ENCODE data around the gene TMEM43. TPM values are rescaled to one million over a fixed set of nuclear protein-coding genes. Genes with fewer than 3 reads are reported as not detected.

The TMEM43 gene
- total RNA-seq, 2 experiments from 2014 or later: 43.6 to 46.0 TPM

DNA sequence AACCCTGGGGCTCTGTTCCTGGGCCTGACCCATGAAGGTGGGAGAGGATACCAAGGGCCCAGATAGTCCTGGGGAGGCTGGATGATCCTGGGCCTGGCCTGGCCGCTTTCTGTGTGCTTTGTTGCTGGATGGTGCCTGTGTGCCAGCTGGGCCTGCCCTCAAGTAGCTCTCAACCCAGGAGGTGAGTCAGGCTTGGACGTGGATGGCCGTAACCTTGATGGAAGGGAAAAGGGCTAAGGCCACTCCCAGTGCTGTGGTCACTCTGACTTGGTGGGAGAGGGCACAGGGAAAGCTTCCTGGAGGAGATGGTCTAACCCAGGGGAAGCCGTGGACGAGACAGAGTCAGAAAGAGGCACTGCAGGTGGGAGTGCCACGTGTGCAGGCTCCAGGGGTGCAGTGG lies 9.4 kb downstream of the TMEM43 start:
- Mint-ChIP-seq H3K36me3 (ENCODE audit: low read depth) (peaks cover 65% of the 10 kb centered on the region), H3K27ac (no peak overlapping the region), H3K4me3 (no peak overlapping the region), H3K9me3 (no peaks in the 10 kb centered on the region), H3K27me3 (no peaks in the 10 kb centered on the region), H3K4me1 (peaks cover 2% of the 10 kb centered on the region)
- no peak for DNase-seq
- CTCF ChIA-PET: no interaction called here
- POLR2A ChIA-PET: interaction anchor here (1.3 to 2.2 kb wide), 2 partner anchors 9 to 10 kb away, joined by 3 to 16 read pairs; partner anchors contain the start of genes CHCHD4 and TMEM43

DNA sequence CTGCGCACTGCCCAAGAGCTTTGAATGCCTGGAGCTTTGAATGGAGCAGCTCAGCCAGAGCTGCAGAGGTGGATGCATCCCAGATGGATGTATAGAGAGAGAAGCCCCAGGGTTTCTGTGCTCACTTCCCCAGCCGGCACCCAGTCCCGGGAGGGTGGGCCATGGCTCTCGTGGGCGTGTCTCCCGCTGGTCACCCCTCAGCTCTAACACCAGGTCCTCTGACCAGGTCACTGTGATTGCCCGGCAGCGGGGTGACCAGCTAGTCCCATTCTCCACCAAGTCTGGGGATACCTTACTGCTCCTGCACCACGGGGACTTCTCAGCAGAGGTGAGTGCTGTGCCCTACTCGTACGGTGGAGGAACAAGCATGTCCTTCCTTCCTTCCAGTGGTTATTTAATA lies 10.7 kb downstream of the TMEM43 start:
- Mint-ChIP-seq H3K4me3 (no peak overlapping the region), H3K27ac (no peak overlapping the region), H3K36me3 (ENCODE audit: low read depth) (peaks cover 65% of the 10 kb centered on the region), H3K27me3 (no peaks in the 10 kb centered on the region), H3K9me3 (no peaks in the 10 kb centered on the region), H3K4me1 (no peaks in the 10 kb centered on the region)
- DNase-seq: no peak
- POLR2A ChIA-PET: interaction anchor here (0.9 to 2.2 kb wide), 2 partner anchors 11 to 40 kb away, joined by 3 to 16 read pairs; partner anchors contain the start of genes CHCHD4 and TMEM43
- CTCF ChIA-PET: no interaction called here

DNA sequence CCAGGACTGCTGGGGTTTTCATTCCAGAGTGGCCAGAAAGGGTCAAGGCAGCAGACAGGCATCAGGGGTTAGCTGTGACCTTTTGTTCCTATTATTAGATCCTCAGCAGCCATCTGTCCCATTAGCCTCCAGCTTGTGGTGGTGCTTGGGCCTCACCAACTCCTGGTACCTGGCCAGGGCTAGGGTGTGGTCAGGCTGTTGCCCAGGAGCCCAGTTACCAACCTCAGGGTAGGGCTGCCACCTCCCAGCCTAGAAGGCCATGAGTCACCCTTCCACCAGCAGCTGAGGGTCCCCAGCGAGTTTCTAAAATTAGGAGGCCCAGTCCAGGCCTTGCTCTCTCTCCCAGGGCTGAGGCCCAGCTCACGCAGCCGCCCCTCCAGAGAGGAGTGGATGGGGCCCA lies 12.2 kb downstream of the TMEM43 start:
- Mint-ChIP-seq H3K9me3 (no peaks in the 10 kb centered on the region), H3K4me1 (peaks cover 5% of the 10 kb centered on the region), H3K27me3 (no peaks in the 10 kb centered on the region), H3K4me3 (no peak overlapping the region), H3K27ac (no peak overlapping the region), H3K36me3 (ENCODE audit: low read depth) (peaks cover 64% of the 10 kb centered on the region)
- ChIA-PET CTCF (no interaction called here), POLR2A (interaction anchor here (9.4 to 11.0 kb wide), 2 partner anchors 11 to 42 kb away, joined by 73 to 133 read pairs; partner anchors contain the start of genes CHCHD4, LSM3, TMEM43 and XPC)
- no peak for DNase-seq

GRCh38 chr3:14137445-14137844 lies 12.6 kb downstream of the TMEM43 start:
- H3K9me3 Mint-ChIP-seq: no peaks in the 10 kb centered on the region
- peaks cover 9% of the 10 kb centered on the region for H3K4me1 Mint-ChIP-seq
- no peak for DNase-seq
- H3K4me3 Mint-ChIP-seq: no peak overlapping the region
- CTCF ChIA-PET: no interaction called here
- no peak overlapping the region for H3K27ac Mint-ChIP-seq
- POLR2A ChIA-PET: interaction anchor here (9.4 to 11.0 kb wide), 2 partner anchors 12 to 41 kb away, joined by 73 to 133 read pairs; partner anchors contain the start of genes CHCHD4, LSM3, TMEM43 and XPC
- H3K27me3 Mint-ChIP-seq: no peaks in the 10 kb centered on the region
- peaks cover 63% of the 10 kb centered on the region for H3K36me3 Mint-ChIP-seq (ENCODE audit: low read depth)

GRCh38 chr3:14138109-14138877 lies 13.4 kb downstream of the TMEM43 start:
- H3K4me1 Mint-ChIP-seq: peaks cover 18% of the 10 kb centered on the region
- no peaks in the 10 kb centered on the region for H3K27me3 Mint-ChIP-seq
- no peak overlapping the region for H3K27ac Mint-ChIP-seq
- H3K9me3 Mint-ChIP-seq: no peaks in the 10 kb centered on the region
- DNase-seq: no peak
- H3K4me3 Mint-ChIP-seq: no peak overlapping the region
- CTCF ChIA-PET: no interaction called here
- peaks cover 62% of the 10 kb centered on the region for H3K36me3 Mint-ChIP-seq (ENCODE audit: low read depth)
- POLR2A ChIA-PET: interaction anchor here (9.4 to 11.0 kb wide), 2 partner anchors 13 to 40 kb away, joined by 73 to 133 read pairs; partner anchors contain the start of genes CHCHD4, LSM3, TMEM43 and XPC

- CTCF ChIA-PET: no interaction called here
- no peaks in the 10 kb centered on the region for H3K27me3 Mint-ChIP-seq
- H3K4me1 Mint-ChIP-seq: peaks cover 25% of the 10 kb centered on the region
- POLR2A ChIA-PET: interaction anchor here (9.4 to 11.0 kb wide), 2 partner anchors 14 to 40 kb away, joined by 73 to 133 read pairs; partner anchors contain the start of genes CHCHD4, LSM3, TMEM43 and XPC
- no peaks in the 10 kb centered on the region for H3K9me3 Mint-ChIP-seq
- H3K4me3 Mint-ChIP-seq: no peak overlapping the region
- no peak for DNase-seq
- no peak overlapping the region for H3K27ac Mint-ChIP-seq
- H3K36me3 Mint-ChIP-seq (ENCODE audit: low read depth): peaks cover 55% of the 10 kb centered on the region
Observed at GRCh38 chr3:14138878-14139655, 14.2 kb downstream of the TMEM43 start.

DNA sequence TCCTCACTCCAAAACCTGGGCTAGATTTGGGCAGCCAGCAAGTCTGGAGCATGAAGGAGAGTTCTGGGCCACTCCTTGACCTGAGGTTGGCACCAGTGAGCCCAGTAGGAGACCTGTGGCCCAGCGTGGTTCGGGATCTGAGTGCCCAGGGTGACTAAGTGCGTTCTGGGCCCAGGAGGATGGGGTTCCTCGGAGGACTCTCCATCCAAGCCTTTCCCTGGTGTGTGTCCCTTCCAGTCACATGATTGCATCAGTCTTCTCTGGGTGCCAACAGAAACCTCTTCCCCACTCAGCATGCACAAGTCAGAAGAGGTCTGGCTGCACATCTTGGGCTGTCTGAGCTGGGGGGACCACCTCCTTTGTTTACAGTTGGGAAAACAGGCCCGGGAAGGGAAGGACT lies 14.9 kb downstream of the TMEM43 start:
- ChIA-PET CTCF (no interaction called here), POLR2A (interaction anchor here (9.4 to 11.0 kb wide), 2 partner anchors 14 to 39 kb away, joined by 73 to 133 read pairs; partner anchors contain the start of genes CHCHD4, LSM3, TMEM43 and XPC)
- Mint-ChIP-seq H3K4me1 (peaks cover 32% of the 10 kb centered on the region), H3K36me3 (ENCODE audit: low read depth) (peaks cover 51% of the 10 kb centered on the region), H3K27me3 (no peaks in the 10 kb centered on the region), H3K4me3 (no peak overlapping the region), H3K27ac (no peak overlapping the region), H3K9me3 (no peaks in the 10 kb centered on the region)
- no peak for DNase-seq

DNA sequence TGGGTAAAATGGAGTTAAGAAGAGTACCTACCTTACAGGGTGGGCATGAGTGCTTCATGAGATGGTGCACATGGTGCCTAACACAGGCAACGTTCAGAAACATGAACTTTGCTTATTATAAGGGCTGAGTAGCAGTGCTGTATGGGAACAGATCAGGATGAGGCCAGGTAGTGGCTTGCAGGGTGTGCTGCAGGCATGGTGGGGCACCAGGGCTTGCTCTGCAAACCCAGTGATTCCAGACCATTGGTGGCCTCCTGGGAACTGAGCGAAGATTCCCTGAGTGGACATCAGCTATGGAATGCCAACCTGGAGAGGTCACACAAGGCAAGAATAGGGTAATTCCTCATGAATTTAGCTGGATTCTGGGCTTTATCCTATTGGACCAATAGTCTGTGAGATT lies 15.8 kb downstream of the TMEM43 start:
- ChIA-PET CTCF (interaction anchor here (1.0 kb wide), 1 partner anchor 15 kb away, joined by 5 read pairs; no protein-coding TSS in a partner anchor), POLR2A (interaction anchor here (1.0 to 11.0 kb wide), 3 partner anchors 9 to 38 kb away, joined by 3 to 133 read pairs (median 73); partner anchors contain the start of genes CHCHD4, LSM3, TMEM43 and XPC)
- Mint-ChIP-seq H3K9me3 (no peaks in the 10 kb centered on the region), H3K27ac (peak overlapping the region; percentile 48), H3K27me3 (no peaks in the 10 kb centered on the region), H3K4me1 (peaks cover 38% of the 10 kb centered on the region), H3K4me3 (no peak overlapping the region), H3K36me3 (ENCODE audit: low read depth) (peaks cover 48% of the 10 kb centered on the region)
- DNase-seq: no peak

DNA sequence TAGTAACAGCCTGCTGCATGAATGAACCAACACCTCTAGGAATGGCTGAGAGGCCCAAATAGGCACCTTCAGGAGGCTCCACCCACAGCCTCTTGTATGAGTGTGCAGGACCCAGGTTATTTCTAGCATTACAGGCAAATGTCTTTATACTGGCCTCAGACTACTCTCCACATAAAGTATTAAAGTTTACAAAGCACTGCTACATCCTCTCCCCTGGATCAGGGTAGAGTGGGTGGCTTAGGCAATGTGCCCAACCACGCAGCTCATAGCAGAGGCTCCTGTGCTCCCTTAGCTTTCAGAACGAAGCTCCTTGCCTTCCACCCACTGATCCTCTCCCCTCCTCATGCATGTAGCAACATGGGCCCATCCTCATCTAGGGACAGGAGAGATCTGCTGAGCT lies 16.3 kb downstream of the TMEM43 start:
- Mint-ChIP-seq H3K27ac (peak overlapping the region; percentile 49), H3K36me3 (ENCODE audit: low read depth) (peaks cover 47% of the 10 kb centered on the region), H3K27me3 (no peaks in the 10 kb centered on the region), H3K4me3 (no peak overlapping the region), H3K4me1 (peaks cover 41% of the 10 kb centered on the region), H3K9me3 (no peaks in the 10 kb centered on the region)
- POLR2A ChIA-PET: interaction anchor here (1.0 to 11.0 kb wide), 3 partner anchors 10 to 38 kb away, joined by 3 to 133 read pairs (median 73); partner anchors contain the start of genes CHCHD4, LSM3, TMEM43 and XPC
- DNase-seq: no peak
- CTCF ChIA-PET: interaction anchor here (1.0 kb wide), 1 partner anchor 15 kb away, joined by 5 read pairs; no protein-coding TSS in a partner anchor

DNA sequence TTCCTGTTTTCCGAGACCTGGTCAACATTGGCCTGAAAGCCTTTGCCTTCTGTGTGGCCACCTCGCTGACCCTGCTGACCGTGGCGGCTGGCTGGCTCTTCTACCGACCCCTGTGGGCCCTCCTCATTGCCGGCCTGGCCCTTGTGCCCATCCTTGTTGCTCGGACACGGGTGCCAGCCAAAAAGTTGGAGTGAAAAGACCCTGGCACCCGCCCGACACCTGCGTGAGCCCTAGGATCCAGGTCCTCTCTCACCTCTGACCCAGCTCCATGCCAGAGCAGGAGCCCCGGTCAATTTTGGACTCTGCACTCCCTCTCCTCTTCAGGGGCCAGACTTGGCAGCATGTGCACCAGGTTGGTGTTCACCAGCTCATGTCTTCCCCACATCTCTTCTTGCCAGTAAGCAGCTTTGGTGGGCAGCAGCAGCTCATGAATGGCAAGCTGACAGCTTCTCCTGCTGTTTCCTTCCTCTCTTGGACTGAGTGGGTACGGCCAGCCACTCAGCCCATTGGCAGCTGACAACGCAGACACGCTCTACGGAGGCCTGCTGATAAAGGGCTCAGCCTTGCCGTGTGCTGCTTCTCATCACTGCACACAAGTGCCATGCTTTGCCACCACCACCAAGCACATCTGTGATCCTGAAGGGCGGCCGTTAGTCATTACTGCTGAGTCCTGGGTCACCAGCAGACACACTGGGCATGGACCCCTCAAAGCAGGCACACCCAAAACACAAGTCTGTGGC lies 16.9 kb downstream of the TMEM43 start:
- CTCF ChIA-PET: interaction anchor here (1.1 to 2.7 kb wide), 3 partner anchors 17 to 62 kb away, joined by 4 to 11 read pairs (median 9); partner anchors contain the start of genes CHCHD4 and TMEM43
- H3K4me3 Mint-ChIP-seq: no peak overlapping the region
- peak overlapping the region; percentile 85 for H3K27ac Mint-ChIP-seq
- no peaks in the 10 kb centered on the region for H3K27me3 Mint-ChIP-seq
- peaks cover 41% of the 10 kb centered on the region for H3K4me1 Mint-ChIP-seq
- POLR2A ChIA-PET: interaction anchor here (1.0 to 11.0 kb wide), 5 partner anchors 10 to 510 kb away, joined by 3 to 133 read pairs (median 9); partner anchors contain the start of genes CCDC174, CHCHD4, LSM3 and TMEM43
- H3K36me3 Mint-ChIP-seq (ENCODE audit: low read depth): peaks cover 49% of the 10 kb centered on the region
- H3K9me3 Mint-ChIP-seq: no peaks in the 10 kb centered on the region
- DNase-seq: no peak

GRCh38 chr3:14142567-14143270 lies 17.9 kb downstream of the TMEM43 start:
- H3K4me1 Mint-ChIP-seq: peaks cover 41% of the 10 kb centered on the region
- no peak overlapping the region for H3K4me3 Mint-ChIP-seq
- H3K27me3 Mint-ChIP-seq: no peaks in the 10 kb centered on the region

More at GRCh38 chr3:14142567-14143270, 17.9 kb downstream of the TMEM43 start:
- ChIA-PET CTCF (interaction anchor here (0.8 to 3.0 kb wide), 6 partner anchors 12 to 61 kb away, joined by 3 to 13 read pairs (median 6); partner anchors contain the start of genes CHCHD4, LSM3, TMEM43 and XPC), POLR2A (interaction anchor here (1.1 to 11.0 kb wide), 5 partner anchors 17 to 509 kb away, joined by 3 to 133 read pairs (median 9); partner anchors contain the start of genes CCDC174, CHCHD4, LSM3 and TMEM43)
- peak; percentile 45 for DNase-seq
- peaks cover 55% of the 10 kb centered on the region for H3K36me3 Mint-ChIP-seq (ENCODE audit: low read depth)
- no peaks in the 10 kb centered on the region for H3K9me3 Mint-ChIP-seq
- peak overlapping the region; percentile 85 for H3K27ac Mint-ChIP-seq

Data from activated CD4-positive, alpha-beta memory T cell treated with anti-CD3 and anti-CD28 coated beads, Interleukin-2, amount 10 ng/mL, durations not matched to agents 7 days and 5 days (primary cell).